Mesenchymal stem cell (in vitro differentiated cells and primary cell): ENCODE measurements around the gene IFIT2.

Source experiments
- DNase-seq: peaks from one replicate; pipeline ENCODE4 v3.0.0-alpha.2; 2013
- H2AFZ ChIP-seq: one replicate; pipeline ENCODE4 v1.6.1; 2013; ENCODE audit warnings: low read depth, mild to moderate bottlenecking, control low read depth, inconsistent platforms, low read length, moderate library complexity
- H2AK5ac ChIP-seq: 2 replicates; pipeline ENCODE4 v1.6.1; 2013; ENCODE audit warnings: low read length, moderate library complexity, mild to moderate bottlenecking, inconsistent platforms; ENCODE audit not compliant: severe bottlenecking
- H2BK120ac ChIP-seq: one replicate; pipeline ENCODE4 v1.6.1; 2013; ENCODE audit warnings: low read depth, mild to moderate bottlenecking, inconsistent platforms, low read length, moderate library complexity
- H2BK12ac ChIP-seq, 2 experiments: one replicate each; pipeline ENCODE4 v1.6.1; 2013; ENCODE audit warnings: inconsistent platforms in 2 of 2, low read length in 2 of 2, mild to moderate bottlenecking in 2 of 2, moderate library complexity in 2 of 2, control low read depth in 1 of 2
- H2BK15ac ChIP-seq: one replicate; pipeline ENCODE4 v1.6.1; 2013; ENCODE audit warnings: mild to moderate bottlenecking, low read depth, inconsistent platforms; ENCODE audit not compliant: poor library complexity, severe bottlenecking
- H2BK5ac ChIP-seq: 2 replicates; pipeline ENCODE4 v1.6.1; 2013; ENCODE audit warnings: low read depth, mild to moderate bottlenecking, low read length, control low read depth, inconsistent platforms; ENCODE audit not compliant: poor library complexity, severe bottlenecking
- H3K14ac ChIP-seq, 2 experiments: one replicate each; pipeline ENCODE4 v1.6.1; 2013; ENCODE audit warnings: inconsistent platforms in 2 of 2, low read length in 2 of 2, control low read depth in 1 of 2, mild to moderate bottlenecking in 1 of 2, moderate library complexity in 1 of 2
- H3K18ac ChIP-seq, 2 experiments: one replicate each; pipeline ENCODE4 v1.6.1; 2013; ENCODE audit warnings: inconsistent platforms in 2 of 2, low read length in 2 of 2, control low read depth in 1 of 2, low read depth in 1 of 2, mild to moderate bottlenecking in 1 of 2
- H3K23ac ChIP-seq, 2 experiments: one replicate each; pipeline ENCODE4 v1.6.1; 2013; ENCODE audit warnings: inconsistent platforms in 2 of 2, low read length in 2 of 2, mild to moderate bottlenecking in 2 of 2, moderate library complexity in 2 of 2, control low read depth in 1 of 2
- H3K27ac ChIP-seq: 2 replicates; pipeline ENCODE4 v1.5.1; 2013; ENCODE audit warnings: mild to moderate bottlenecking, moderate library complexity, low read length, control low read depth, inconsistent platforms; ENCODE audit not compliant: poor library complexity, severe bottlenecking
- H3K27me3 ChIP-seq, 2 experiments: 2 replicates each; pipeline versions ENCODE4 v1.6.1 to v1.7.0; 2013; ENCODE audit warnings: low read length in 2 of 2, mild to moderate bottlenecking in 2 of 2, moderate library complexity in 2 of 2, control low read depth in 1 of 2, inconsistent platforms in 1 of 2; ENCODE audit not compliant: control insufficient read depth in 1 of 2, insufficient read depth in 1 of 2
- H3K36me3 ChIP-seq, 2 experiments: 2 replicates each; pipeline versions ENCODE4 v1.6.1 to v1.7.0; 2013; ENCODE audit warnings: low read length in 2 of 2, control low read depth in 1 of 2, inconsistent platforms in 1 of 2, low read depth in 1 of 2, mild to moderate bottlenecking in 1 of 2; ENCODE audit not compliant: insufficient read depth in 2 of 2, control insufficient read depth in 1 of 2
- H3K4ac ChIP-seq, 2 experiments: one replicate each; pipeline ENCODE4 v1.6.1; 2013; ENCODE audit warnings: inconsistent platforms in 2 of 2, low read length in 2 of 2, mild to moderate bottlenecking in 2 of 2, moderate library complexity in 2 of 2, control low read depth in 1 of 2, low read depth in 1 of 2
- H3K4me1 ChIP-seq: 2 replicates; pipeline ENCODE4 v1.6.1; 2013; ENCODE audit warnings: low read depth, low read length, control low read depth; ENCODE audit not compliant: control insufficient read depth, insufficient read depth
- H3K4me2 ChIP-seq: 2 replicates; pipeline ENCODE4 v1.6.1; 2013; ENCODE audit warnings: low read length, mild to moderate bottlenecking, inconsistent platforms; ENCODE audit not compliant: poor library complexity, severe bottlenecking
- H3K4me3 ChIP-seq, 2 experiments: 2 replicates each; pipeline versions ENCODE4 v1.5.1 to v1.7.0; 2013; ENCODE audit warnings: low read length in 2 of 2, mild to moderate bottlenecking in 2 of 2, control low read depth in 1 of 2, low read depth in 1 of 2; ENCODE audit not compliant: insufficient read depth in 1 of 2
- H3K79me1 ChIP-seq: replicated peaks from 2 replicates; pipeline ENCODE4 v1.6.1; 2013; ENCODE audit warnings: mild to moderate bottlenecking, control low read depth, low read length, inconsistent platforms; ENCODE audit not compliant: poor library complexity, severe bottlenecking
- H3K9ac ChIP-seq: 2 replicates; pipeline ENCODE4 v1.7.0; 2013; ENCODE audit warnings: mild to moderate bottlenecking, low read length, moderate library complexity
- H3K9me3 ChIP-seq: 2 replicates; pipeline ENCODE4 v1.7.0; 2013; ENCODE audit warnings: mild to moderate bottlenecking, low read length; ENCODE audit not compliant: control insufficient read depth
- H4K8ac ChIP-seq: one replicate; pipeline ENCODE4 v1.6.1; 2013; ENCODE audit warnings: inconsistent platforms, mild to moderate bottlenecking, low read length, moderate library complexity
- H4K91ac ChIP-seq: one replicate; pipeline ENCODE4 v1.6.1; 2013; ENCODE audit warnings: mild to moderate bottlenecking, low read length, inconsistent platforms
- WGBS: methylation state at CpG from one replicate; pipeline ENCODE4 v1.1.7; 2013; ENCODE audit warnings: mixed read lengths; 5-methylcytosine and 5-hydroxymethylcytosine counted together

The IFIT2 gene

DNA sequence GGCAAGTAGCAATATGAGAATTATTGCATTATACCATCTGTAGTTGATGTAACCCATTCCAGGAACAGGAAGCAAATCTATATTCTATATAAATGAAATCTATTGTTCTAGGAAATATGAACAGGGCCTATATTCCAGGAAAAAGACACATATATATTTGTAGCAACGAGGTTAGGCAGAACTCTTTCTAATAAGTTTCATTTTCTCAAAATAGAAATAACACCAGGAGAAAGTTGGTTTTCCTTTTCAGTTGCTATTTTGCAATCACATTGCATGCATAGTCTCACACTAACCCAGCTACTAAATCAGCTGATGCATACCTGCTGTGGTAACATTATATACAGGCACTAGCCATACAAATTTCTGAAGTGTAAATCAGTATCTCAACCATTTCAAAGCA lies 6.2 kb upstream of the IFIT2 start:
- no peak overlapping the region for H2AK5ac ChIP-seq
- H3K4me2 ChIP-seq, result no peak overlapping the region
- H3K14ac ChIP-seq, result no peak overlapping the region
- H2BK5ac ChIP-seq, result no peak overlapping the region
- no peak overlapping the region for H4K91ac ChIP-seq
- H3K9me3 ChIP-seq, result peaks cover 5% of the 10 kb centered on the region
- H3K36me3 ChIP-seq, result no peaks in the 10 kb centered on the region
- H3K18ac ChIP-seq, result no peak overlapping the region
- no peaks in the 10 kb centered on the region for H3K79me1 ChIP-seq
- no peak overlapping the region for H4K8ac ChIP-seq
- no peak overlapping the region for H2BK120ac ChIP-seq
- H2AFZ ChIP-seq, result no peak overlapping the region
- H3K9ac ChIP-seq, result peak overlapping the region; percentile 63
- H3K4me3 ChIP-seq, result no peak overlapping the region
- peaks cover 3% of the 10 kb centered on the region for H3K4me1 ChIP-seq
- no peak overlapping the region for H2BK12ac ChIP-seq
- H3K27me3 ChIP-seq, result no peaks in the 10 kb centered on the region
- H3K27ac ChIP-seq, result no peak overlapping the region
- no peak overlapping the region for H3K23ac ChIP-seq
- WGBS, result 63% methylated on average over 1 of the region's 1 CpG
- no peak overlapping the region for H3K4ac ChIP-seq
- no peak overlapping the region for H2BK15ac ChIP-seq
- DNase-seq, result peak; percentile 86

DNA sequence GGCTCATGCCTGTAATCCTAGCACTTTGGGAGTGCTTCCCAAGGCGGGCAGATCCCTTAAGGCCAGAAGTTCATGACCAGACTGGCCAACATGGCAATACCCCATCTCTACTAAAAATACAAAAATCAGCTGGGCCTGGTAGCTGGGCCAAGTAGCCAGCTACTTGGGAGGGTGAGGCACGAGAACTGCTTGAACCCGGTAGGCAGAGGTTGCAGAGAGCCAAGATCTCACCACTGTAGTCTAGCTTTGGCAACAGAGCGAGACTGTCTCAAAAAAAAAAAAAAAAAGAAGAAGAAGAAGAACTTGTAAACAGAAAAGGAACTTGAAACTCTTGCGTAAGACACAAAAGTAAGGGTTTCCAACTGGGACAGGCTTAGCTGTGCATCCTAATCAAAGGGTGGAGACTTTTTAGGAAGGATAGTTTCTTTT lies 5.6 kb upstream of the IFIT2 start:
- H3K23ac ChIP-seq, result no peak overlapping the region
- no peaks in the 10 kb centered on the region for H3K27me3 ChIP-seq
- H4K8ac ChIP-seq, result peak overlapping the region; percentile 79
- DNase-seq, result peak; percentile 78
- H3K36me3 ChIP-seq, result no peaks in the 10 kb centered on the region
- H3K18ac ChIP-seq, result peak overlapping the region; percentile 78 to 87
- peak overlapping the region; percentile 63 for H3K9ac ChIP-seq
- no peak overlapping the region for H3K4me3 ChIP-seq
- H2BK120ac ChIP-seq, result no peak overlapping the region
- H3K4ac ChIP-seq, result peak overlapping the region; percentile 41 to 43
- no peak overlapping the region for H3K14ac ChIP-seq
- peak overlapping the region; percentile 68 for H2BK5ac ChIP-seq
- peak overlapping the region; percentile 55 for H2AK5ac ChIP-seq
- 78% methylated on average over 4 of the region's 5 CpGs for WGBS
- H2BK12ac ChIP-seq, result peak overlapping the region in 1 of 2 experiments; percentile 72
- no peak overlapping the region for H3K4me2 ChIP-seq
- no peak overlapping the region for H2AFZ ChIP-seq
- peak overlapping the region; percentile 23 for H2BK15ac ChIP-seq
- H4K91ac ChIP-seq, result peak overlapping the region; percentile 87
- no peaks in the 10 kb centered on the region for H3K79me1 ChIP-seq
- peaks cover 5% of the 10 kb centered on the region for H3K9me3 ChIP-seq
- peaks cover 3% of the 10 kb centered on the region for H3K4me1 ChIP-seq
- peak overlapping the region; percentile 63 for H3K27ac ChIP-seq

DNA sequence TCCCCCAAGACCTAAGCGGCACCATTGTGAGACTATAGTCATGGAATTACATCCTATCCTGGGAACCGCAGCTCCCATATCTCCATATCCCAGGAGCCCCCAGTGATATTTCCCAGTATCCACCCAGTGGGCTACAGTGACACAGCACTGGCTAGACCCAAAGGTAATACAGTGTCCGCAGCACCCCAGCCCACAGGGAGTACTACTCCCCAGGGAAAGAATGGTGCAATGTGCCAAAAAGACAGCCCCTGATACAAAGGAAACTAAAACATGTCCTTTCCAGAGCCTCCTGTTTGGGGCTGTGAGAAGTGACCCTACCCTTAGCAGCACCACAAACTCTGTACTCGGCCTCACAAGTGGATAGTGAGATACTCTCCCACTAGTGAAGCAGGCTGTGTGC lies 4.5 kb upstream of the IFIT2 start:
- peaks cover 3% of the 10 kb centered on the region for H3K4me1 ChIP-seq
- H3K27me3 ChIP-seq, result no peaks in the 10 kb centered on the region
- no peaks in the 10 kb centered on the region for H3K36me3 ChIP-seq
- H3K9ac ChIP-seq, result no peak overlapping the region
- no peak overlapping the region for H3K23ac ChIP-seq
- H3K14ac ChIP-seq, result no peak overlapping the region
- WGBS, result 100% methylated on average over 4 of the region's 4 CpGs
- H3K4me3 ChIP-seq, result no peak overlapping the region
- no peak overlapping the region for H2AK5ac ChIP-seq
- no peaks in the 10 kb centered on the region for H3K79me1 ChIP-seq
- H3K27ac ChIP-seq, result no peak overlapping the region
- H2BK5ac ChIP-seq, result no peak overlapping the region
- no peak overlapping the region for H3K4me2 ChIP-seq
- H3K4ac ChIP-seq, result peak overlapping the region; percentile 8 to 76
- DNase-seq, result no peak
- H3K9me3 ChIP-seq, result no peaks in the 10 kb centered on the region
- no peak overlapping the region for H2AFZ ChIP-seq
- H4K91ac ChIP-seq, result peak overlapping the region; percentile 73
- H2BK120ac ChIP-seq, result peak overlapping the region; percentile 45
- H2BK15ac ChIP-seq, result peak overlapping the region; percentile 30
- peak overlapping the region; percentile 85 for H4K8ac ChIP-seq
- H3K18ac ChIP-seq, result peak overlapping the region; percentile 23 to 35
- H2BK12ac ChIP-seq, result peak overlapping the region; percentile 12 to 88

DNA sequence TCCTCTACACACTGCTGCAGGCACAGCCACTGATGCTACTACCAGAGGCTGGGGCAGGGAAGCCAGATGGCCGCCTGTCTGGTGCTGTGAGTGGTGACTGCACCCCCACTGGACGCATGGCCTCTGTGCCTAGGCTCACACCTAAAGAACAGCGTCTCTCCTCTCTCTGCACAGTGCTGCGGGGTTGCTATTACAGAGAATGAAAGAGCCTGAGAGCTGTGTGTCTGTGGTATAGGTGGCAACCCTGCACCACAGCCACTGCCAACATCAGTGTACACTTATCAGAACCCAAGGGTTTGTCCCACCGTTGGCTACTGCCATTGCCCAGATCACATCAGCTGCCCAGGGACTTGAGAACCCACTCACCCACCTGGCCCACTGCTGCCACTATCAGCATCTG lies 4.1 kb upstream of the IFIT2 start:
- H3K18ac ChIP-seq, result peak overlapping the region in 1 of 2 experiments; percentile 23
- H2BK15ac ChIP-seq, result peak overlapping the region; percentile 30
- H3K4me1 ChIP-seq, result peaks cover 3% of the 10 kb centered on the region
- no peaks in the 10 kb centered on the region for H3K36me3 ChIP-seq
- H2BK120ac ChIP-seq, result peak overlapping the region; percentile 45
- no peak for DNase-seq
- no peak overlapping the region for H2BK5ac ChIP-seq
- over 99% methylated on average over 3 of the region's 5 CpGs for WGBS
- H3K4ac ChIP-seq, result peak overlapping the region in 1 of 2 experiments; percentile 76
- no peak overlapping the region for H3K27ac ChIP-seq
- H2BK12ac ChIP-seq, result peak overlapping the region; percentile 12 to 88
- no peak overlapping the region for H2AK5ac ChIP-seq
- H3K27me3 ChIP-seq, result no peaks in the 10 kb centered on the region
- H3K23ac ChIP-seq, result no peak overlapping the region
- no peak overlapping the region for H3K4me2 ChIP-seq
- no peak overlapping the region for H3K14ac ChIP-seq
- no peak overlapping the region for H2AFZ ChIP-seq
- H4K8ac ChIP-seq, result peak overlapping the region; percentile 85
- H3K9me3 ChIP-seq, result no peaks in the 10 kb centered on the region
- no peaks in the 10 kb centered on the region for H3K79me1 ChIP-seq
- no peak overlapping the region for H3K9ac ChIP-seq
- H3K4me3 ChIP-seq, result no peak overlapping the region
- H4K91ac ChIP-seq, result peak overlapping the region; percentile 73
